Natural killer cell treated with Interleukin-12 subunit alpha and Interleukin-12 subunit beta and Interleukin-15 and Interleukin-18, amount 100 ng/mL, for 72 hours (primary cell): ENCODE results near the gene CBLN3. TPM values are rescaled to one million over a fixed set of nuclear protein-coding genes. Genes with fewer than 3 reads are reported as not detected.
A peak's percentile ranks its signal among the peaks of the same experiment; 100 is the strongest.

ENCODE experiments used
- ATAC-seq, 2 donors: fragments of 150-1000 bp; cut with Tn5 transposase in 1 of 2; sonication (Bioruptor Pico), chemical (Tn5 transposase) in 1 of 2; 2 replicates each; pipeline ENCODE4 v1.10.0; 2021
- DNase-seq: peaks from one replicate; pipeline ENCODE4 v3.0.0; 2022; ENCODE audit warnings: low spot score
- H3K27ac Mint-ChIP-seq, 2 donors: 1 replicate in 1 of 2; 2 replicates in 1 of 2; pipeline ENCODE4 v1.8.0; 2022; ENCODE audit warnings: mixed read lengths in 2 of 2, mild to moderate bottlenecking in 1 of 2, moderate library complexity in 1 of 2
- H3K27me3 Mint-ChIP-seq, 2 donors: 1 replicate in 1 of 2; 2 replicates in 1 of 2; pipeline ENCODE4 v1.8.0; 2022; ENCODE audit warnings: mixed read lengths in 2 of 2
- H3K36me3 Mint-ChIP-seq: one replicate; pipeline ENCODE4 v1.8.0; 2022; ENCODE audit warnings: mixed read lengths
- H3K4me1 Mint-ChIP-seq, 2 donors: 1 replicate in 1 of 2; 2 replicates in 1 of 2; pipeline ENCODE4 v1.8.0; 2022; ENCODE audit warnings: low read depth in 2 of 2, mixed read lengths in 2 of 2, mild to moderate bottlenecking in 1 of 2
- H3K4me3 Mint-ChIP-seq: one replicate; pipeline ENCODE4 v1.8.0; 2022; ENCODE audit warnings: mixed read lengths
- H3K9me3 Mint-ChIP-seq: 2 replicates; pipeline ENCODE4 v1.8.0; 2022; ENCODE audit warnings: mixed read lengths
- total RNA-seq, 2 donors: library from RNA; stranded (reverse); gene quantifications; one replicate each; pipeline ENCODE4 v1.2.3, GENCODE V29; 2022

CBLN3 gene
- total RNA-seq, 2 donors from 2014 or later, result 5.3 to 10.9 TPM

DNA sequence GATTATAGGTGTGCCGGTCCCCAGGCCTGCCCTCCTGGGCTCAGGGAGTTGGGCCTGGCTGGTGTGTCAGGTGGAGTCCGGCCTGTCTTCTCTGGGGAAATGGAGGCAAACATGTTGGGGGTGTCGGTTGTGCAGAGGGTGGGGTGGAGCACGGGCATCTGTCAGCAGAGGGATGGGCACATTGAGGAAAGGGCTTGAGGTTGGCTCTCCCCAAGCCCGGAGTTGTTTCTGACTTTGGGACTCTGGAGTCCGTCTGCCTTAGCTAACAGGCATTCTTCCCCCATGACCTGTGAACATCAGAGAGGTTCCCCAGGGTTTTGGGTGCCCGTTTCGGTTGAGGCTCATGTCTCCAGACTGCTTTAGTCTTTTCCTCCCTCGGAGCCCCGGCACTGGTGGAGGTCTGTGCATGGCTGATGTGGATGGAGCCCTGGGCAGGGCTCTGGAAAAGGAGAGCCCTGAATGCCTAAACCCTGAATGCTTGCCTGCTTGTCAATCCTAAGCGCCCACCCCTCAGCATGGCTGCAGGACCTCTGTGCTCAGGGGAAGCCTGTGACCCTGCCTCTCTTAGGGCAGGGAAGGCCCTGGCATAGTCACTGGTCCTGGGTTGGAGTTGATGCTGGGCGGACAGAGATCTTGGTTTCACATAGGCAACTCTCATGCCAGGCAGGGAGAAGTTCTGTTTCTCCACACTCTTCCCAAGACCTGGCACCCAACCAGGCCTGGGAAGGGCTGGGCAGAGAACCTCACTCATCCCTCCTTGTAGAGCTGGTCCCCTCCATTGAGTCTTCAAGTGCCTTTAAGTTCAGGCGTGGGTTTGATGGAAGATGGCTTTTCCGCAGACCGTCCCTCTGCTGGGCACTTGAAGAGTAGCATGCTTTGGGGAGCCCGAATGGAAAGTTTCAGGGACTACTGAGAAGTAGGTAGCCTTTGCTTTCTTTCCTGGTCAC lies 17.8 kb downstream of the CBLN3 start:
- peaks cover 0 to 5% of the 10 kb centered on the region in 2 donors for H3K27me3 Mint-ChIP-seq
- no peak overlapping the region for H3K4me3 Mint-ChIP-seq
- no peaks in the 10 kb centered on the region for H3K4me1 Mint-ChIP-seq

DNA sequence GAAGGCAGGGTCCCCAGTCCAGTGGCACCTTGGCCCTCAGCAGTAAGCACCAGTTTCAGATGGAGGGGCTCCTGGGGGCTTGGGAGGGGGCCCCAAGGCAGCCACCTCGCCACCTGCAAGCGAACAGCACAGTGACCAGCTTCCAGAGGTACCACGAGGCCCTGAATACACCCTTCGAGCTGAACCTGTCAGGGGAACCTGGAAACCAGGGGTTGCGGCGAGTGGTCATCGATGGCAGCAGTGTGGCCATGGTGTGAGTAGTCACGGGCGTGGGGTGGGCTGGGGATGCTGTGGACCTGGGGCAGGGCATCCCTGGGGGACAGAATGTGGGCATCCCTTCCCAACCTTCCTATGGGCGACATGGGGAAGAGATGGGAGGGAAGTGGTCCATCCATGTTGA lies 19.5 kb downstream of the CBLN3 start:
- DNase-seq (no peak), ATAC-seq (no peak)
- H3K27ac Mint-ChIP-seq, result no peak overlapping the region
- H3K36me3 Mint-ChIP-seq, result no peaks in the 10 kb centered on the region
- H3K4me1 Mint-ChIP-seq, result no peaks in the 10 kb centered on the region
- H3K9me3 Mint-ChIP-seq, result no peaks in the 10 kb centered on the region
- no peak overlapping the region for H3K4me3 Mint-ChIP-seq
- H3K27me3 Mint-ChIP-seq, result peaks cover 6 to 7% of the 10 kb centered on the region in 2 donors

More for the DNA sequence above, 17.8 kb downstream of the CBLN3 start:
- no peak for ATAC-seq
- no peaks in the 10 kb centered on the region for H3K9me3 Mint-ChIP-seq
- no peak overlapping the region for H3K27ac Mint-ChIP-seq
- no peaks in the 10 kb centered on the region for H3K36me3 Mint-ChIP-seq
- no peak for DNase-seq

DNA sequence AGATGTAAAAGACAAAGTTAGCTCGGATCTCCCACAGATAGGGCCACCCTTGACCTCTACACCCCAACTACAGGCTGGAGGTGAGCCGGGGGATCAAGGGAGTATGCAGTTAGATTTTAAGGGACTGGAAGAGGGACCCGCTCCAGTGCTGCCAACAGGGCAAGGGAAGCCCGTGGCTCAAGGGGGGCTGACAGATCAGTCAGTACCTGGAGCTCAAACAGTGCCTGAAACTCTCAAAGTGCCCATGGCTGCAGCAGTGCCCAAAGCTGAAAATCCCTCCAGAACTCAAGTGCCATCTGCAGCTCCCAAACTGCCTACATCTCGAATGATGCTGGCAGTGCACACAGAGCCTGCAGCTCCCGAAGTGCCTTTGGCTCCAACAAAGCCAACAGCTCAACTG lies 20.3 kb downstream of the CBLN3 start:
- peaks cover 11 to 15% of the 10 kb centered on the region in 2 donors for H3K27me3 Mint-ChIP-seq
- ATAC-seq, result no peak
- H3K4me3 Mint-ChIP-seq, result no peak overlapping the region
- H3K36me3 Mint-ChIP-seq, result no peaks in the 10 kb centered on the region
- no peak overlapping the region for H3K27ac Mint-ChIP-seq
- H3K4me1 Mint-ChIP-seq, result no peaks in the 10 kb centered on the region
- no peak for DNase-seq
- no peaks in the 10 kb centered on the region for H3K9me3 Mint-ChIP-seq

DNA sequence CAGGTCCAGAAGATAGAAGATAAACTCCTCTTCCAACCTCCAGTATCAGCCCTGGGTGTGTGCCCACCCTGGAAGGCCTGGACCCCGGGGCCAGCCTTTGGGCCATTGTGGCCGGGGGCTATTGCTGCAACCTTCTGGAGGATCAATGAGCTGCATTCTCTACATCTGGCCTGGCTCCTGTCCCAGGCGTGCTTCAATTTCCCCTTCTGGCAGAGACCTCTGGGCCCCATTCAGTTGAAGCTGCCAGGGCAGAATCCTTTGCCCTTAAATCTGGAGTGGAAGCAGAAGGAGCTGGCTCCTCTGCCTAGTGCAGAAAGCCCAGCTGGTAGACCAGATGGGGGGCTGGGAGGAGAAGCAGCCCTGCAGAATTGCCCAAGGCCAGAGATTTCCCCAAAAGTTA lies 20.7 kb downstream of the CBLN3 start:
- no peak for ATAC-seq
- no peak for DNase-seq
- Mint-ChIP-seq H3K4me3 (no peak overlapping the region), H3K27me3 (peaks cover 15 to 19% of the 10 kb centered on the region in 2 donors), H3K27ac (no peak overlapping the region), H3K4me1 (no peaks in the 10 kb centered on the region), H3K36me3 (no peaks in the 10 kb centered on the region), H3K9me3 (no peaks in the 10 kb centered on the region)

DNA sequence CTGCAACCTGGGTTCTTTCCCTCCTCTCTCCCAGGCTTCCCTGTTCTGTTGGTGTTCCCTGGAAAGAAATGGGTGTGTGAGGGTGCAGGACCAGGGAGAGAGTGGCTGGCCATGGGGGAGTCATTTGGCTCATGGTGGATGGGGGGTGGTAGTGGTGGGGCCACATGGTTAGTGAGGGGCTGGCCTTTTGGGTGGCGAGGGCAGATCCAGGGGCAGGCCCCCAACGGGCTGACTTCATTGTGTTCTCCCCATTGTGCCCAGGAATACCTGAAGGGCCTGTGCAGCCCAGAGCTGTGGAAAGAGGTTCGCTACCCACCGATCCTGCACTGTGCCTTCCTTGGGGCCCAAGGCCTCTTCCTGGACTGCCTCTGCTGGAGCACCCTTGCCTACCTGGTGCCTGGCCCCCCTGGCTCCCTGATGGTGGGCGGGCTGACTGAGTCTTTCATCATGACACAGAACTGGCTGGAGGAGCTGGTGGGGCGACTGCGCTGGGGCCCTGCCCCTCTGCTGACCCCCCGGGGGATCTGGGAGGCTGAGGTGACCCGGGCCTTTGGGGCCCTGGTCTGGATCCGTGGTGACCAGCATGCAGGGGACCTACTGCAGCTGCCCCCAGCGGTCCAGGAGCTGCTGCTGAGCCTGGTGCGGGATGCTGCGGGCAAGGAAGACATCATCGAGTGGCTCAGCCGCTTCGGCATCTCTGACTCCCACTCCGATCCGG lies 21.7 kb downstream of the CBLN3 start:
- H3K4me1 Mint-ChIP-seq, result no peaks in the 10 kb centered on the region
- ATAC-seq (no peak), DNase-seq (no peak)
- H3K4me3 Mint-ChIP-seq, result no peak overlapping the region
- H3K27me3 Mint-ChIP-seq, result peaks cover 22 to 29% of the 10 kb centered on the region in 2 donors
- no peaks in the 10 kb centered on the region for H3K36me3 Mint-ChIP-seq
- no peaks in the 10 kb centered on the region for H3K9me3 Mint-ChIP-seq
- no peak overlapping the region for H3K27ac Mint-ChIP-seq

DNA sequence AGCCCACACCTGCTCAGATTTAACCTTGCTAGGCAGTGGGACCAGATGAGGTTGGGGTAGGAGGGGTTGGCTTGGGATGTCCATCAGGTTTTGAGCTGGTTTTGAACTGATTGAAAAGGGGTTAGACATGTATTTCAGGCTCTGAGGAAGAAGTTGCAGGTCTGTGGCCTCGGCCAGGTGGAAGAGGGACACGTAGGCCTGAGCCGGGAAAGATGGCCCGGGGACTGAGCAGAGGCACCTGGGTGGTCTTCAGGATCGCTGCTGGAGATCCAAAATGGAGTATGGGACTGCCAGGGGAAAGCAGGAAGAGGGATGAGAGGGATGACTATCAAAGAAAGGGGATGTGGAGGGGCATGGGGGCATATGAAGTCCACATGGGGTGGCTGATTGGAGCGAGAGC lies 23.1 kb downstream of the CBLN3 start:
- Mint-ChIP-seq H3K4me1 (no peaks in the 10 kb centered on the region), H3K27me3 (peaks cover 28 to 36% of the 10 kb centered on the region in 2 donors), H3K36me3 (no peaks in the 10 kb centered on the region), H3K27ac (no peak overlapping the region), H3K4me3 (no peak overlapping the region), H3K9me3 (no peaks in the 10 kb centered on the region)
- ATAC-seq (no peak), DNase-seq (no peak)

DNA sequence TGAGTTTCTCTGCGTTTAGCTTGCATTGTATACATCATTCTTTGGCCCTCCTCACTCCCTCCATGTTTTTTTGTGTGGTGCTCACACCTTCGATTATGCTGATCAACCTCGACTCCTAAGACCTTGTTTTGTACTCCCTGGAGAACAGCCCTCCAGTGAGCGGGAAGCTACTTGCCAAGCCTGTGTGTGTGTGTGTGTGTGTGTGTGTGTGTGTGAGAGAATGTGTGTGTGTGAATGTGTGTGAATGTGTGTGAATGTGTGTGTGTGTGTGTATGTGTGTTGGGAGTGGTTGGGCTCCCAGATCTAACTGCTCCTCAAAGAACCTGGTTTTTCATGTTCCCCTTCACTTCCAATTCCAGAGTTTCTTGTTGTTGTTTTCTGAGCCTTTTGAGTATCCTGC lies 24.7 kb downstream of the CBLN3 start:
- no peak for DNase-seq
- Mint-ChIP-seq H3K27me3 (peaks cover 33 to 37% of the 10 kb centered on the region in 2 donors), H3K36me3 (no peaks in the 10 kb centered on the region), H3K4me3 (no peak overlapping the region), H3K27ac (no peak overlapping the region), H3K4me1 (no peaks in the 10 kb centered on the region), H3K9me3 (no peaks in the 10 kb centered on the region)
- no peak for ATAC-seq

DNA sequence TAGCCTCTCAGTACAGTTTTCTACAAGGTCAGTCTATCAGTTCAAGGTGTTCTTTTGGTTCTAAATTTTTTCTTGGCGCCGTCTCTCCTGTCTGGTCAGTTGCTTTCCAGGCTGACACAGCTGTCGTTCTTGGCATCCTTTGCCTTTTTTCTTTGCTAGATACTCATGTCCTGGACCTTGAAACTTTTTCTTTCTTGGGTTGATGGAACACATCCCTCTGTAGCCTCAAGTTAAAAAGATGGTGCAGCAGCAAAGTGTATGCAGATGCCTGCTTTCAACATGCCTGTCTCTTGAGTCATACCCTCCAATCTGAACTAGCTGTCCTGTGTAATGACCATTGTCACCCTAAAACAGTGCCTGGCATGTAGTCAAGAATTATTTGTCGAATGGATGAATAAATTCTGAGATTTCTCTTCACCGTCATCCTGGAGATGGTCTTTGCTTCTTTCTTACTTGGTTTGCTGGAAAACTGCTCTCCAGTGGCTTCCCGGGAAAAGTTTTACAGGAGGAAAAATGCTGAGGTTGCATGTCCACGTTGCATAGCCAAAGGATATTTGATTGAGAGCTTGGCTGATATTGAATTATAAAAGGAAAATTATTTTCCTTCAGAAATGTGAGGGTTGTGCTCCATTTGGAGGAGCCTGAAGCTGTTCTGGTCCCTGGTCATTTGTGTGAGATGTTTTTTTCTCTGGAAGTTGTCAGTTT lies 26.0 kb downstream of the CBLN3 start:
- no peak overlapping the region for H3K27ac Mint-ChIP-seq
- no peaks in the 10 kb centered on the region for H3K36me3 Mint-ChIP-seq
- H3K4me3 Mint-ChIP-seq, result no peak overlapping the region
- H3K27me3 Mint-ChIP-seq, result peaks cover 36 to 37% of the 10 kb centered on the region in 2 donors
- no peaks in the 10 kb centered on the region for H3K9me3 Mint-ChIP-seq
- H3K4me1 Mint-ChIP-seq, result peaks cover 0 to 3% of the 10 kb centered on the region in 2 donors
- DNase-seq, result no peak
- ATAC-seq, result no peak

DNA sequence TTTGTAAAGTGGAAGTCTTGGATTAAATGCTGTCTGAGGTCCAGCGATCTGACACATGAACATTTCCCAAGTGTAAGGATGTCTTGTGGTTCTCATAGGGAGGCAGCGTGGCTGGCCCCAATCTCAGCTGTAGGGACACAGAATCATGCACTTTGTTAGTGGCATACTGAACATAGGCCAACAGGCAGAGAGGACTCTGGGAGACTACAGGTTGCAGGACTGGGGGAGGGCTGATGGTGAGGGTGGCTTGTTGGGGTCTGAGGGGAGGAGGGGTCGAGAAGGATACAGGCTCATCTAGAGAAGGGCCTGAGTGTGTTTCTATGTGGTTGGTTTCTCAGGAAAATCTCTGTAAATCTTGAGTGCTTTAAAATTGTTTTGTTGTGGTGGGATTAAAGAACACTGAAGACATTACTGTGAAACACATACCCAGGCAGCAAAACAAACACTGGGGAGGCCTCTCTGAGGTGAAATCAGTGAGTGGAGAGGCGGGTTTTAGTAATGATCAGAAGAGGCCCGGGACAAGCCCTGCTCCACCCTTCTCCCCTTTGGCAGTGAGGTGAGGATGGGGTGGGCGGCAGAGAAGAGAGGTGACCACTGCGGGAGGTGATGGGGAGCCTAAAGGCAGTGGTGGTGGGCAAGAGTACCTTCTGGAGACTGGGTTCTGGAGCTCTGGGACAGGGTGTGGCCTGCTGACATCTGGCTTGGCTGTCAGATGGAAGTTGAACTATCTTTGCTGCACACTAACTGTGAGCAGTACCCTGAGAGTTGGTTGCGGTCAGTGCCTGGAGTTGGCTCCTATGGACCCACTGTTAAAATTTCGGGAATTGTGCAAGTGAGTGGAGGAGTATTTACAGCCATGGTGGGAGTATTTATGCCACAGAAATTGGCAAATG lies 27.4 kb downstream of the CBLN3 start:
- DNase-seq, result no peak
- Mint-ChIP-seq H3K27ac (no peak overlapping the region), H3K9me3 (no peaks in the 10 kb centered on the region), H3K4me3 (no peak overlapping the region), H3K36me3 (no peaks in the 10 kb centered on the region), H3K27me3 (peaks cover 36 to 37% of the 10 kb centered on the region in 2 donors), H3K4me1 (peaks cover 0 to 3% of the 10 kb centered on the region in 2 donors)
- ATAC-seq, result no peak

DNA sequence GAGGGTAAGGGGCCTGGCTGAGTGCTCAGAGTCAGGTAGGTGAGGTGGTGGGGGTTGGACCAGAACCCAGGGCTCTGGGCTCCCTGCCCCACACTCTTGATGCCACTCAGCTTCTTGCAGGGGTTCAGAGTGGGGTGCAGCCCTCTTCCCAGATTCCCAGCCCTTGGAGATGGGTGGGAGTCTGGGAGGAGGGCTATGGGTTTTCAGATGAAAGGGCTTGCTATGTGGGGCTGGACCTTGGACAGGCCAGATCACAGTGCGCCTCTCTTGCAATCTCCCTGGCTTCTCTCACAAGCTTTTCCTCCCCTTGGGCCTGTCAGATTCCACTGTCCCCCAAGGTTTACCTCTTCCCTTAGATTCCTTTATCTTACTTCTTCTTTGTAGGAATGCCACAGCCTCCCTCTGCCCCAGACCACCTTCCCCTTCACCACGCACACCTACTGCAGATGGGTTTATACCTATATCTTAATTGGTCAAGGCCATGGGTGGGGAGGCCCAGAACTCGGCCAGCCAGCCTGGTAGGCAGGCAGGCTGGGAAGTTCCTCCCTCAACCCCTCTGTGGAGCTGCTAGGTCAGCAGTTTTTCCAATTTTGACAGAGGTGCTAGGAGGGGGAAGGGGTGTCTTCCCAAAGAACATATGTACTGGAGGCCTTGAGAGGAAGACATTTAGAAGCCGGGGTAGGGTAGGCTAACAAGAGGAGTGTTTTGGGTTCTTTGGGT lies 29.3 kb downstream of the CBLN3 start:
- H3K4me1 Mint-ChIP-seq, result peaks cover 5 to 7% of the 10 kb centered on the region in 2 donors
- no peak overlapping the region for H3K27ac Mint-ChIP-seq
- DNase-seq (no peak), ATAC-seq (no peak)
- H3K9me3 Mint-ChIP-seq, result no peaks in the 10 kb centered on the region
- peak overlapping the region; percentile 43 for H3K4me3 Mint-ChIP-seq
- peaks cover 32% of the 10 kb centered on the region in 2 donors for H3K27me3 Mint-ChIP-seq
- no peaks in the 10 kb centered on the region for H3K36me3 Mint-ChIP-seq

DNA sequence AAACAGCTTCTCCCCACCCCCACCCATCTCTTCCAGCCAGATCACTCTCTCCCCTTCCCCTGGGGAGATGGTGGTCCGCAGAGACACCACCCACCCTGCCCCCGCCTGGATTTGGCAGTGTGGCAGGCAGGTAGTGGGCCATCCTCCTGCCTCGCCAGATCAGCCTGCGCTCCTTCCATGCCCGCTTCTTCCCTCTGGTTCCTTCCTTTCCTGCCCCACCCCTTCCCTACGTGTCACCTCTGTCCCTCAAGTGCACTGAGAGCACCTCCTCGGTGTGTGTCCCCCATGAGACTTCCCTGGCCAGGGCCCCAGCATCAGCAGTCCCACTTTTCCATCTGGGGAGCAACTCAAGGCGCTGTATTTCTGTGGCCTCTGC lies 30.0 kb downstream of the CBLN3 start:
- no peak for ATAC-seq
- Mint-ChIP-seq H3K4me3 (peak overlapping the region; percentile 43), H3K27me3 (peaks cover 25 to 27% of the 10 kb centered on the region in 2 donors)

DNA sequence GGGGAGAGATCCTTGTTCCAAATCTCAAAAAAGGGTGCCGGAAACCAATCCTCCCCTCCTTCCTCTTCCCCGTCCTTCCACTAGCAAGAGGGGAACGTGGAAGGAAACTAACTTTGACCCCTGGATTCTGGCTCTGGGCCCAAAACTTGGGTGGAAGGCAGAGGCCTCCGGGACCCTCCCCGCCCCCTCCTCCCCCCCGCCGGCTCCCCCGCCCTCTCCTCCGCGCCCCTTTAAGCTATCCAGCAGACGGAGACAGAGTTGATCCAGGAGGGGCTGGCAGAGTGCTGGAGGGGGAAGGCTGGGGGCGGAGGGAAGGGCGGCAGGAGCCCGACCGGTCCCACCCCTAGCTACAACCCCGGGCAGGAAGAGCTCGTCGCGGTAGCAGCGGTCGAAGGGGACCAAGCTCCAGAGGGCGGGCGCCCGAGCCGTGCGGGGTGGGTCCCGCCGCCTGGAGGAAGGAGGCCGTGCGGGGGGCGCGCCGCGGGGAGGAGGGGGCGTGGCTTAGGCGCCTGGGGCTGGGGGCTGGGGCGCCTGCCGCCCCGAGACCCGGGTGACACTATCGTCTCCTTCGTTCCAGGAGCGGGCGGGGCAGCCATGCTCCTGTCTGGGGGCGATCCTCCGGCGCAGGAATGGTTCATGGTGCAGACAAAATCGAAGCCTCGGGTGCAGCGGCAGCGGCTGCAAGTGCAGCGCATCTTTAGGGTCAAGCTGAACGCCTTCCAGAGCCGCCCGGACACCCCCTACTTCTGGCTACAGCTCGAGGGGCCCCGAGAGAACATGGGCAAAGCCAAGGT lies 30.6 kb downstream of the CBLN3 start, which contains the start of gene NYNRIN:
Gene NYNRIN (plus strand): TSS at position 351 of the 794 bp plus-strand sequence. CDS start 244 bp downstream, at position 595.
- ATAC-seq, result peak; percentile 69 to 82
- no peaks in the 10 kb centered on the region for H3K36me3 Mint-ChIP-seq
- peaks cover 19 to 21% of the 10 kb centered on the region in 2 donors for H3K27me3 Mint-ChIP-seq
- H3K4me3 Mint-ChIP-seq, result peak within 1 kb of the TSS; percentile 43
- DNase-seq, result no peak
- peaks cover 5 to 7% of the 10 kb centered on the region in 2 donors for H3K4me1 Mint-ChIP-seq
- no peak within 1 kb of the TSS for H3K27ac Mint-ChIP-seq
- H3K9me3 Mint-ChIP-seq, result no peaks in the 10 kb centered on the region

More for the DNA sequence above, 30.0 kb downstream of the CBLN3 start:
- Mint-ChIP-seq H3K4me1 (peaks cover 5 to 7% of the 10 kb centered on the region in 2 donors), H3K36me3 (no peaks in the 10 kb centered on the region), H3K27ac (no peak overlapping the region), H3K9me3 (no peaks in the 10 kb centered on the region)
- no peak for DNase-seq
